Stimulated activated CD4-positive, alpha-beta T cell treated with anti-CD3 and anti-CD28 coated beads, Interleukin-4, amount 100 ng/mL, for 1 hour (primary cell): ENCODE results near the gene SPATA25.

Source experiments
- DNase-seq: peaks from one replicate; pipeline ENCODE4 v3.0.0-alpha.2; 2020

Gene SPATA25

GRCh38 chr20:45863543-45864470 is 23.6 kb downstream of the SPATA25 start:
- DNase-seq, result no peak

GRCh38 chr20:45861221-45862075 is 26.0 kb downstream of the SPATA25 start:
- no peak for DNase-seq

- DNase-seq, result no peak
Measured at GRCh38 chr20:45860560-45861220, 26.7 kb downstream of the SPATA25 start.

- DNase-seq, result no peak
Measured at GRCh38 chr20:45859916-45860315, 27.5 kb downstream of the SPATA25 start.

GRCh38 chr20:45857882-45858216 is 29.6 kb downstream of the SPATA25 start:
- peak; percentile 21 for DNase-seq

GRCh38 chr20:45857114-45857881 is 30.1 kb downstream of the SPATA25 start, which contains the start of the genes ACOT8 and ZSWIM3:
ACOT8 (minus strand) TSS chr20:45857392; CDS start chr20:45857315, 77 bp downstream.
ZSWIM3 (plus strand) TSS chr20:45857614; CDS start chr20:45857826, 212 bp downstream.
- DNase-seq, result peak; percentile 78

- no peak for DNase-seq
Measured at GRCh38 chr20:45853484-45853883, 33.9 kb downstream of the SPATA25 start.

- DNase-seq, result no peak
Measured at GRCh38 chr20:45852326-45852725, 35.1 kb downstream of the SPATA25 start.

GRCh38 chr20:45851501-45851900 is 35.9 kb downstream of the SPATA25 start:
- DNase-seq, result no peak

- DNase-seq, result no peak
Measured at GRCh38 chr20:45850926-45851325, 36.5 kb downstream of the SPATA25 start.

- DNase-seq, result no peak
Measured at GRCh38 chr20:45850238-45850637, 37.2 kb downstream of the SPATA25 start.

GRCh38 chr20:45848969-45849582 is 38.3 kb downstream of the SPATA25 start:
- DNase-seq, result no peak

GRCh38 chr20:45848421-45848820 is 39.0 kb downstream of the SPATA25 start:
- no peak for DNase-seq

- no peak for DNase-seq
Measured at GRCh38 chr20:45845452-45845851, 42.0 kb downstream of the SPATA25 start.

- no peak for DNase-seq
Measured at GRCh38 chr20:45843506-45843905, 43.9 kb downstream of the SPATA25 start.

- DNase-seq, result no peak
Measured at GRCh38 chr20:45842169-45842812, 45.1 kb downstream of the SPATA25 start.

GRCh38 chr20:45841407-45842129 is 45.9 kb downstream of the SPATA25 start:
- no peak for DNase-seq

GRCh38 chr20:45840700-45841198 is 46.7 kb downstream of the SPATA25 start:
- no peak for DNase-seq

GRCh38 chr20:45836841-45837240 is 50.6 kb downstream of the SPATA25 start:
- DNase-seq, result no peak
